Keratinocyte (primary cell): ENCODE results near the gene SERBP1. TPM values are rescaled to one million over a fixed set of nuclear protein-coding genes. Genes with fewer than 3 reads are reported as not detected.

Experiments used
- DNase-seq: peaks from one replicate; pipeline ENCODE4 v3.0.0-alpha.2; 2011; ENCODE audit warnings: low read depth, missing footprints, low spot score
- FAIRE-seq: peaks from 2 replicates; lab custom pipeline; 2011; peaks lifted over from hg19 to GRCh38; lab: Jason Lieb, UNC
- H2AFZ ChIP-seq: 2 replicates; pipeline ENCODE4 v1.6.0; 2012; ENCODE audit warnings: low read length, control low read depth, inconsistent platforms; ENCODE audit not compliant: control insufficient read depth
- H3K27ac ChIP-seq: 2 replicates; pipeline ENCODE4 v1.5.1; 2011; ENCODE audit warnings: low read length; ENCODE audit not compliant: control insufficient read depth, insufficient read depth
- H3K27me3 ChIP-seq: 3 replicates; pipeline ENCODE4 v1.6.0; 2011; ENCODE audit warnings: low read length; ENCODE audit not compliant: control insufficient read depth, insufficient read depth; ENCODE audit errors: extremely low read depth
- H3K36me3 ChIP-seq, 2 experiments: 2 replicates in 1 of 2; 3 replicates in 1 of 2; pipeline ENCODE4 v1.5.1; 2011; ENCODE audit warnings: low read length in 2 of 2, mild to moderate bottlenecking in 1 of 2; ENCODE audit not compliant: control insufficient read depth in 2 of 2, insufficient read depth in 2 of 2; ENCODE audit errors: extremely low read depth in 1 of 2
- H3K4me1 ChIP-seq: 3 replicates; pipeline ENCODE4 v1.5.1; 2011; ENCODE audit warnings: low read length; ENCODE audit not compliant: control insufficient read depth, insufficient read depth; ENCODE audit errors: extremely low read depth
- H3K4me2 ChIP-seq: 3 replicates; pipeline ENCODE4 v1.6.0; 2011; ENCODE audit warnings: low read depth, low read length; ENCODE audit not compliant: control insufficient read depth, insufficient read depth; ENCODE audit errors: extremely low read depth
- H3K4me3 ChIP-seq, 3 experiments: fragments of 200-600 bp in 1 of 3; sonication (generic) in 1 of 3; 2 replicates in 2 of 3; 3 replicates in 1 of 3; pipeline ENCODE4 v1.5.1; 2011 to 2016; ENCODE audit warnings: low read length in 3 of 3, mild to moderate bottlenecking in 3 of 3, control low read depth in 2 of 3, inconsistent platforms in 1 of 3, low read depth in 1 of 3, mixed read lengths in 1 of 3, mixed run types in 1 of 3, moderate library complexity in 1 of 3; ENCODE audit not compliant: control insufficient read depth in 2 of 3, insufficient read depth in 2 of 3; ENCODE audit errors: extremely low read depth in 1 of 3
- H3K79me2 ChIP-seq: 2 replicates; pipeline ENCODE4 v1.6.0; 2012; ENCODE audit warnings: low read length; ENCODE audit not compliant: control insufficient read depth, insufficient read depth
- H3K9ac ChIP-seq: 3 replicates; pipeline ENCODE4 v1.6.0; 2011; ENCODE audit warnings: low read length; ENCODE audit not compliant: control insufficient read depth, insufficient read depth; ENCODE audit errors: extremely low read depth
- H3K9me1 ChIP-seq: 3 replicates; pipeline ENCODE4 v1.6.0; 2011; ENCODE audit warnings: low read length; ENCODE audit not compliant: control insufficient read depth, insufficient read depth; ENCODE audit errors: extremely low read depth
- H3K9me3 ChIP-seq: 2 replicates; pipeline ENCODE4 v1.5.1; 2012; ENCODE audit warnings: low read depth, low read length; ENCODE audit not compliant: control insufficient read depth
- H4K20me1 ChIP-seq: 3 replicates; pipeline ENCODE4 v1.6.0; 2011; ENCODE audit warnings: low read length; ENCODE audit not compliant: control insufficient read depth, insufficient read depth; ENCODE audit errors: extremely low read depth
- CTCF ChIP-seq, 3 experiments: IDR thresholded peaks in 1 of 3; conservative IDR thresholded peaks in 1 of 3; optimal IDR thresholded peaks in 1 of 3; 2 replicates in 2 of 3; 3 replicates in 1 of 3; pipeline versions ENCODE3 to v1.5.1; 2011; ENCODE audit warnings: low read length in 3 of 3, mild to moderate bottlenecking in 3 of 3, moderate library complexity in 2 of 3, control low read depth in 1 of 3, inconsistent platforms in 1 of 3; ENCODE audit not compliant: insufficient read depth in 2 of 3; ENCODE audit errors: extremely low read depth in 1 of 3
- EZH2 ChIP-seq: IDR thresholded peaks from one replicate; pipeline ENCODE4 v1.6.1; 2012; ENCODE audit warnings: inconsistent platforms, mild to moderate bottlenecking, low read length, moderate library complexity
- dilution Hi-C: fragments of 300-500 bp; cut with MboI; formaldehyde crosslinking; loops from one replicate; pipeline ENCODE4 v1.7.0; 2020; ENCODE audit warnings: low sequenced_read_pairs; ENCODE audit not compliant: extremely low pct_ligation_motif_present
- polyA plus RNA-seq, 5 experiments: library from polyadenylated mRNA; depleted of rRNA in 3 of 5; stranded (reverse) in 3 of 5; stranded (forward) in 1 of 5; unstranded in 1 of 5; fragments of >200 nt; gene quantifications; 1 replicate in 1 of 5; 2 replicates in 3 of 5; 3 replicates in 1 of 5; pipeline versions ENCODE4 v1.2.1 to v1.2.3, GENCODE V29; 2011 to 2012; ENCODE audit warnings: missing spikeins in 2 of 5, low read depth in 1 of 5, low replicate concordance in 1 of 5

Gene SERBP1
- polyA plus RNA-seq, 1 donor (not counting 4 experiments of a cell fraction or from before 2014, with no cell fraction given), result 352 TPM

DNA sequence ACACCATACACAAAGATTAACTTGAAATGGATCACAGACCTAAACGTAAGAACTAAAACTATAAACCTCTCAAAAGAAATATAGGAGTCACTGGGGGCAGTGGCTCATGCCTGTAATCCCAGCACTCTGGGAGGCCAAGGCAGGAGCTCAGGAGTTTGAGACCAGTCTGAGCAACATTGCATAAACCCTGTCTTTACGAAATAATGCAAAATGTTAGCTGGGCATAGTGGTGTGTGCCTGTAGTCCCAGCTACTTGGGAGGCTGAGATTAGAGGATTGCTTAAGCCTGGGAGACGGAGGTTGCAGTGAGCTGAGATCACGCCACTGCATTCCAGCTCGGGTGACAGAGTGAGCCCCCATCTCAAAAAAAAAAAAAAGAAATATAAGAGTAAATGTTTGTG lies 46.7 kb upstream of the SERBP1 start:
- Histone ChIP-seq H3K79me2 (no peaks in the 10 kb centered on the region), H4K20me1 (no peaks in the 10 kb centered on the region), H3K9me1 (no peaks in the 10 kb centered on the region), H3K4me2 (no peak overlapping the region), H3K9me3 (no peaks in the 10 kb centered on the region), H3K4me1 (no peaks in the 10 kb centered on the region), H3K27me3 (no peaks in the 10 kb centered on the region), H3K4me3 (no peak overlapping the region), H3K9ac (no peak overlapping the region), H3K36me3 (no peaks in the 10 kb centered on the region), H3K27ac (no peak overlapping the region), H2AFZ (no peak overlapping the region)
- DNase-seq (no peak), FAIRE-seq (no peak)
- TF ChIP-seq CTCF (optimal IDR thresholded peaks at IDR 0.05 in 1 of 3, IDR thresholded peaks at IDR 0.05 in 1 of 3, conservative IDR thresholded peaks at IDR 0.05 in 1 of 3; ENCODE audit: extremely low read depth in 1 of 3, insufficient read depth in 2 of 3, low read length in 3 of 3) (no peak), EZH2 (no peak)
- dilution Hi-C loops, result no loop called here

- Histone ChIP-seq H3K9ac (no peak overlapping the region), H3K27me3 (no peaks in the 10 kb centered on the region), H3K9me3 (no peaks in the 10 kb centered on the region), H3K9me1 (no peaks in the 10 kb centered on the region), H4K20me1 (no peaks in the 10 kb centered on the region), H3K4me3 (no peak overlapping the region), H3K79me2 (no peaks in the 10 kb centered on the region), H3K4me1 (no peaks in the 10 kb centered on the region), H3K27ac (no peak overlapping the region), H3K4me2 (no peak overlapping the region), H2AFZ (no peak overlapping the region), H3K36me3 (no peaks in the 10 kb centered on the region)
- no peak for DNase-seq
- FAIRE-seq, result no peak
- TF ChIP-seq EZH2 (no peak), CTCF (optimal IDR thresholded peaks at IDR 0.05 in 1 of 3, IDR thresholded peaks at IDR 0.05 in 1 of 3, conservative IDR thresholded peaks at IDR 0.05 in 1 of 3; ENCODE audit: extremely low read depth in 1 of 3, insufficient read depth in 2 of 3, low read length in 3 of 3) (no peak)
- dilution Hi-C loops, result no loop called here
Measured at GRCh38 chr1:67476006-67476482, 45.8 kb upstream of the SERBP1 start.
